CD4-positive, alpha-beta memory T cell (primary cell): ENCODE data around the gene FKBP7. TPM values are rescaled to one million over a fixed set of nuclear protein-coding genes. Genes with fewer than 3 reads are reported as not detected.

Source experiments
- CTCF ChIA-PET: fragments of 350-600 bp; sonication (Branson Sonifier 250); formaldehyde crosslinking; loops from one replicate; lab custom pipeline; 2021; ENCODE audit warnings: inconsistent platforms; ENCODE audit not compliant: partially characterized antibody; lab: Charles Lee
- POLR2A ChIA-PET: fragments of 350-600 bp; sonication (Branson Sonifier 250); formaldehyde crosslinking; loops from one replicate; lab custom pipeline; 2021; ENCODE audit not compliant: partially characterized antibody; lab: Charles Lee
- DNase-seq, 5 donors: peaks; one replicate each; pipeline versions ENCODE4 v3.0.0 to v3.0.0-alpha.2; 2020 to 2022; ENCODE audit warnings: mixed read lengths in 1 of 5
- H3K27ac ChIP-seq: one replicate; pipeline ENCODE4 v1.7.0; 2013; ENCODE audit warnings: low read depth, low read length
- H3K27me3 ChIP-seq: 2 replicates; pipeline ENCODE4 v1.7.0; 2013; ENCODE audit warnings: mild to moderate bottlenecking, low read length, moderate library complexity; ENCODE audit not compliant: insufficient read depth
- H3K36me3 ChIP-seq: 2 replicates; pipeline ENCODE4 v1.7.0; 2013; ENCODE audit warnings: mild to moderate bottlenecking, low read length, moderate library complexity; ENCODE audit not compliant: insufficient read depth
- H3K4me1 ChIP-seq: 2 replicates; pipeline ENCODE4 v1.7.0; 2013; ENCODE audit warnings: mild to moderate bottlenecking, low read length, moderate library complexity; ENCODE audit not compliant: insufficient read depth
- H3K4me3 ChIP-seq, 2 donors: one replicate each; pipeline ENCODE4 v1.7.0; 2013; ENCODE audit warnings: low read length in 2 of 2, mild to moderate bottlenecking in 1 of 2
- H3K9me3 ChIP-seq, 2 donors: one replicate each; pipeline ENCODE4 v1.7.0; 2013; ENCODE audit warnings: low read length in 2 of 2, control low read depth in 1 of 2; ENCODE audit not compliant: control insufficient read depth in 1 of 2
- H3K27ac Mint-ChIP-seq, 7 donors: one replicate each; pipeline ENCODE4 v1.8.0; 2020 to 2021; ENCODE audit warnings: mixed read lengths in 7 of 7, mild to moderate bottlenecking in 6 of 7, inconsistent platforms in 3 of 7, moderate library complexity in 3 of 7
- H3K27me3 Mint-ChIP-seq, 2 donors: one replicate each; pipeline ENCODE4 v1.8.0; 2020 to 2021; ENCODE audit warnings: mixed read lengths in 2 of 2
- H3K36me3 Mint-ChIP-seq, 2 donors: one replicate each; pipeline ENCODE4 v1.8.0; 2020 to 2021; ENCODE audit warnings: mixed read lengths in 2 of 2, inconsistent platforms in 1 of 2, mild to moderate bottlenecking in 1 of 2
- H3K4me1 Mint-ChIP-seq, 4 donors: one replicate each; pipeline ENCODE4 v1.8.0; 2020 to 2021; ENCODE audit warnings: mixed read lengths in 4 of 4, mild to moderate bottlenecking in 1 of 4
- H3K4me3 Mint-ChIP-seq, 8 donors: one replicate each; pipeline ENCODE4 v1.8.0; 2020 to 2021; ENCODE audit warnings: mixed read lengths in 8 of 8, mild to moderate bottlenecking in 7 of 8, moderate library complexity in 6 of 8, inconsistent platforms in 3 of 8
- H3K9me3 Mint-ChIP-seq, 8 donors: one replicate each; pipeline ENCODE4 v1.8.0; 2020 to 2021; ENCODE audit warnings: mixed read lengths in 8 of 8, mild to moderate bottlenecking in 5 of 8, inconsistent platforms in 3 of 8, moderate library complexity in 1 of 8
- intact Hi-C: fragments of 100-400 bp; cut with micrococcal nuclease; formaldehyde crosslinking; loops from one replicate; pipeline ENCODE4 v1.15.1; 2023
- polyA plus RNA-seq, 2 donors: library from polyadenylated mRNA; unstranded; fragments of 300-500 nt; fragmentation: Illumina TruSeq; gene quantifications; one replicate each; pipeline ENCODE4 v1.2.3, GENCODE V29; 2021
- total RNA-seq, 2 experiments: library from RNA; stranded (reverse); gene quantifications; one replicate each; pipeline ENCODE4 v1.2.3, GENCODE V29; 2021

FKBP7 gene
- total and polyA plus RNA-seq, 4 experiments from 2014 or later, result 0.79 to 2.2 (median 1.5) TPM

- H3K36me3 Mint-ChIP-seq, result peaks cover 3 to 15% of the 10 kb centered on the region in 2 donors
- intact Hi-C loops, result no loop called here
- H3K4me1 ChIP-seq, result peaks cover 59% of the 10 kb centered on the region
- H3K4me1 Mint-ChIP-seq, result peaks cover 38 to 67% (median 53%) of the 10 kb centered on the region in 4 donors
- no peaks in the 10 kb centered on the region for H3K27me3 ChIP-seq
- H3K4me3 ChIP-seq, result peak within 1 kb of the TSS; percentile 32 to 100
- peak; percentile 67 to 79 (median 71) for DNase-seq
- no peaks in the 10 kb centered on the region for H3K27me3 Mint-ChIP-seq
- POLR2A ChIA-PET, result interaction anchor here (1.0 to 4.5 kb wide), 5 partner anchors 12 to 66 kb away, joined by 3 to 49 read pairs (median 5); partner anchors contain the start of genes PJVK and PRKRA
- peak within 1 kb of the TSS; percentile 96 to 100 (median 99) for H3K4me3 Mint-ChIP-seq
- peak within 1 kb of the TSS; percentile 81 for H3K27ac ChIP-seq
- peak within 1 kb of the TSS; percentile 96 to 100 (median 99) for H3K27ac Mint-ChIP-seq
- CTCF ChIA-PET, result interaction anchor here (1.0 to 2.6 kb wide), 6 partner anchors 12 to 67 kb away, joined by 4 to 10 read pairs (median 5); no protein-coding TSS in a partner anchor
- H3K36me3 ChIP-seq, result no peaks in the 10 kb centered on the region
- no peaks in the 10 kb centered on the region for H3K9me3 Mint-ChIP-seq
- no peaks in the 10 kb centered on the region for H3K9me3 ChIP-seq
Observed at GRCh38 chr2:178480227-178481181, 2.1 kb upstream of the FKBP7 start, which contains the start of gene PLEKHA3. Gene PLEKHA3, plus strand, starts transcription at chr2:178480457. Its CDS starts 413 bp downstream, at chr2:178480870.

GRCh38 chr2:178479758-178480226 is 1.4 kb upstream of the FKBP7 start:
- peak overlapping the region; percentile 96 to 100 (median 99) for H3K4me3 Mint-ChIP-seq
- CTCF ChIA-PET, result interaction anchor here (1.0 to 2.6 kb wide), 6 partner anchors 13 to 66 kb away, joined by 4 to 10 read pairs (median 5); no protein-coding TSS in a partner anchor
- H3K36me3 Mint-ChIP-seq, result peaks cover 0 to 11% of the 10 kb centered on the region in 2 donors
- peaks cover 37 to 61% (median 49%) of the 10 kb centered on the region in 4 donors for H3K4me1 Mint-ChIP-seq
- no peaks in the 10 kb centered on the region for H3K27me3 Mint-ChIP-seq
- DNase-seq, result peak in 1 of 5 donors; percentile 15
- Histone ChIP-seq H3K4me1 (peaks cover 52% of the 10 kb centered on the region), H3K36me3 (no peaks in the 10 kb centered on the region), H3K27ac (peak overlapping the region; percentile 81), H3K9me3 (no peaks in the 10 kb centered on the region), H3K4me3 (peak overlapping the region in 1 of 2 donors; percentile 100), H3K27me3 (no peaks in the 10 kb centered on the region)
- POLR2A ChIA-PET, result interaction anchor here (1.0 to 4.5 kb wide), 5 partner anchors 13 to 65 kb away, joined by 3 to 49 read pairs (median 5); partner anchors contain the start of genes PJVK and PRKRA
- intact Hi-C loops, result loop anchor here (2.0 kb wide), 1 partner anchor 17 kb away; no protein-coding TSS in a partner anchor
- H3K9me3 Mint-ChIP-seq, result no peaks in the 10 kb centered on the region
- H3K27ac Mint-ChIP-seq, result peak overlapping the region; percentile 96 to 100 (median 99)

GRCh38 chr2:178479275-178479616 is 846 bp upstream of the FKBP7 start:
- Mint-ChIP-seq H3K4me3 (peak overlapping the region; percentile 96 to 100 (median 99)), H3K4me1 (peaks cover 33 to 56% (median 44%) of the 10 kb centered on the region in 4 donors), H3K9me3 (no peaks in the 10 kb centered on the region), H3K36me3 (peaks cover 0 to 8% of the 10 kb centered on the region in 2 donors), H3K27ac (peak overlapping the region; percentile 96 to 100 (median 99)), H3K27me3 (no peaks in the 10 kb centered on the region)
- no peaks in the 10 kb centered on the region for H3K9me3 ChIP-seq
- no peak for DNase-seq
- H3K36me3 ChIP-seq, result no peaks in the 10 kb centered on the region
- no peaks in the 10 kb centered on the region for H3K27me3 ChIP-seq
- POLR2A ChIA-PET, result interaction anchor here (1.0 to 4.5 kb wide), 2 partner anchors 28 to 44 kb away, joined by 3 to 49 read pairs; partner anchors contain the start of genes PJVK and PRKRA
- CTCF ChIA-PET, result interaction anchor here (1.5 to 2.6 kb wide), 4 partner anchors 13 to 66 kb away, joined by 5 to 10 read pairs (median 6); no protein-coding TSS in a partner anchor
- intact Hi-C loops, result loop anchor here (2.0 kb wide), 1 partner anchor 18 kb away; no protein-coding TSS in a partner anchor
- peak overlapping the region; percentile 96 to 100 for H3K4me3 ChIP-seq
- peak overlapping the region; percentile 81 for H3K27ac ChIP-seq
- H3K4me1 ChIP-seq, result peaks cover 47% of the 10 kb centered on the region

GRCh38 chr2:178478130-178478438 is 316 bp downstream of the FKBP7 start:
- H3K9me3 Mint-ChIP-seq, result no peaks in the 10 kb centered on the region
- H3K27me3 Mint-ChIP-seq, result no peaks in the 10 kb centered on the region
- ChIA-PET CTCF (no interaction called here), POLR2A (interaction anchor here (1.2 kb wide), 1 partner anchor 27 kb away, joined by 4 read pairs; the partner anchor contains the start of genes PJVK and PRKRA)
- peak overlapping the region; percentile 96 to 100 for H3K4me3 ChIP-seq
- peak overlapping the region; percentile 96 to 100 (median 99) for H3K4me3 Mint-ChIP-seq
- intact Hi-C loops, result loop anchor here (1.0 to 2.0 kb wide), 4 partner anchors 19 to 64 kb away; partner anchors contain the start of genes PJVK and PRKRA
- peak overlapping the region; percentile 81 for H3K27ac ChIP-seq
- H3K4me1 Mint-ChIP-seq, result peaks cover 33 to 46% (median 36%) of the 10 kb centered on the region in 4 donors
- peaks cover 0 to 8% of the 10 kb centered on the region in 2 donors for H3K36me3 Mint-ChIP-seq
- no peaks in the 10 kb centered on the region for H3K36me3 ChIP-seq
- no peaks in the 10 kb centered on the region for H3K9me3 ChIP-seq
- peaks cover 35% of the 10 kb centered on the region for H3K4me1 ChIP-seq
- DNase-seq, result no peak
- H3K27me3 ChIP-seq, result no peaks in the 10 kb centered on the region
- H3K27ac Mint-ChIP-seq, result peak overlapping the region; percentile 96 to 100 (median 99)

- H3K27me3 ChIP-seq, result no peaks in the 10 kb centered on the region
- H3K9me3 ChIP-seq, result no peaks in the 10 kb centered on the region
- H3K4me1 Mint-ChIP-seq, result peaks cover 28 to 42% (median 32%) of the 10 kb centered on the region in 4 donors
- no peaks in the 10 kb centered on the region for H3K36me3 ChIP-seq
- ChIA-PET CTCF (no interaction called here), POLR2A (interaction anchor here (1.2 kb wide), 1 partner anchor 26 kb away, joined by 4 read pairs; the partner anchor contains the start of genes PJVK and PRKRA)
- no peak for DNase-seq
- H3K4me3 Mint-ChIP-seq, result peak overlapping the region; percentile 96 to 100 (median 99)
- no peaks in the 10 kb centered on the region for H3K27me3 Mint-ChIP-seq
- no peak overlapping the region for H3K4me3 ChIP-seq
- peak overlapping the region; percentile 81 for H3K27ac ChIP-seq
- peak overlapping the region; percentile 96 to 100 (median 99) for H3K27ac Mint-ChIP-seq
- peaks cover 0 to 8% of the 10 kb centered on the region in 2 donors for H3K36me3 Mint-ChIP-seq
- peaks cover 30% of the 10 kb centered on the region for H3K4me1 ChIP-seq
- H3K9me3 Mint-ChIP-seq, result no peaks in the 10 kb centered on the region
- intact Hi-C loops, result loop anchor here (1.0 to 2.0 kb wide), 4 partner anchors 19 to 63 kb away; partner anchors contain the start of genes PJVK and PRKRA
Observed at GRCh38 chr2:178477443-178478129, 814 bp downstream of the FKBP7 start.

GRCh38 chr2:178476477-178476876 is 1.9 kb downstream of the FKBP7 start:
- POLR2A ChIA-PET, result interaction anchor here (0.9 kb wide), 1 partner anchor 25 kb away, joined by 3 read pairs; the partner anchor contains the start of genes PJVK and PRKRA
- intact Hi-C loops, result no loop called here

More at GRCh38 chr2:178476477-178476876, 1.9 kb downstream of the FKBP7 start:
- no peak overlapping the region for H3K4me3 ChIP-seq
- CTCF ChIA-PET, result no interaction called here
- H3K27ac ChIP-seq, result no peak overlapping the region
- H3K27me3 Mint-ChIP-seq, result no peaks in the 10 kb centered on the region
- H3K27ac Mint-ChIP-seq, result peak overlapping the region in 3 of 7 donors; percentile 37 to 65 (median 52)
- H3K9me3 Mint-ChIP-seq, result no peaks in the 10 kb centered on the region
- no peak for DNase-seq
- no peaks in the 10 kb centered on the region for H3K9me3 ChIP-seq
- no peak overlapping the region for H3K4me3 Mint-ChIP-seq
- H3K36me3 Mint-ChIP-seq, result peaks cover 0 to 8% of the 10 kb centered on the region in 2 donors
- H3K27me3 ChIP-seq, result no peaks in the 10 kb centered on the region
- H3K4me1 ChIP-seq, result peaks cover 19% of the 10 kb centered on the region
- peaks cover 18 to 30% (median 21%) of the 10 kb centered on the region in 4 donors for H3K4me1 Mint-ChIP-seq
- H3K36me3 ChIP-seq, result no peaks in the 10 kb centered on the region
